ENCODE measurements around the gene VPS37C. TPM values are rescaled to one million over a fixed set of nuclear protein-coding genes. Genes with fewer than 3 reads are reported as not detected.
A peak's percentile ranks its signal among the peaks of the same experiment; 100 is the strongest.

The VPS37C gene
- total RNA-seq, 6 donors from 2014 or later = 14.7 to 42.0 (median 24.3) TPM

DNA sequence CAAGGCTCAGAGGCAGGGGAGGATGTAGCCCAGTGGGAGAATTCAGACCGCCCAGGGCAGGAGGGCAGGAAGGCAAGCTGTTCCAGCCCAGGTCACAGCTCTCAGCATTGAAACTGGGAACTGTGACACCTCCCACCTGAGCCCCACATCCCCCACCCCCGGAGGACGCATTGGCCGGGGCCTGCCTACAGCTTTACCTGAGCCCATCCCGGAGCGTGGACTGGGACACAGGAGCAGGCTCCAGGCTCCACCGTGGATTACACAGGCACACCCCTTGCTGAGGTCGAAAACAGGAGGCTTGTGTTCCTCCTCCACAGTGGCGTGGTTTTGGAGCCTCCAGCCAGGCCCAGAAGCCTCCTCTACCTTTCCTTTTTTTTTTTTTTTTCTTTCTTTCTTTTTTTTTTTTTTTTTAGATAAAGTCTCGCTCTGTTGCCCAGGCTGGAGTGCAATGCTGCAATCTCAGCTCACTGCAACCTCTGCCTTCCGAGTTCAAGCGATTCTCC is 33.0 kb upstream of the VPS37C start:
- Histone ChIP-seq H3K4me3 (no peak overlapping the region), H3K27ac (no peak overlapping the region), H3K4me1 (no peaks in the 10 kb centered on the region), H3K27me3 (no peaks in the 10 kb centered on the region), H3K36me3 (no peaks in the 10 kb centered on the region), H3K9me3 (peaks cover 0 to 9% (median 0%) of the 10 kb centered on the region in 4 donors)
- 59 to 66% methylated on average over 6 to 8 of the region's 12 CpGs for WGBS, 2 donors
- DNase-seq (peak in 1 of 2 donors; percentile 40), ATAC-seq (ENCODE audit: low FRiP score in 2 of 2) (no peak)
- TF ChIP-seq POLR2A (IDR thresholded peaks at IDR 0.05) (no peak), EP300 (IDR thresholded peaks at IDR 0.05) (no peak), POLR2AphosphoS5 (IDR thresholded peaks at IDR 0.05) (no peak)
- TF ChIP-seq, protein P1, sequence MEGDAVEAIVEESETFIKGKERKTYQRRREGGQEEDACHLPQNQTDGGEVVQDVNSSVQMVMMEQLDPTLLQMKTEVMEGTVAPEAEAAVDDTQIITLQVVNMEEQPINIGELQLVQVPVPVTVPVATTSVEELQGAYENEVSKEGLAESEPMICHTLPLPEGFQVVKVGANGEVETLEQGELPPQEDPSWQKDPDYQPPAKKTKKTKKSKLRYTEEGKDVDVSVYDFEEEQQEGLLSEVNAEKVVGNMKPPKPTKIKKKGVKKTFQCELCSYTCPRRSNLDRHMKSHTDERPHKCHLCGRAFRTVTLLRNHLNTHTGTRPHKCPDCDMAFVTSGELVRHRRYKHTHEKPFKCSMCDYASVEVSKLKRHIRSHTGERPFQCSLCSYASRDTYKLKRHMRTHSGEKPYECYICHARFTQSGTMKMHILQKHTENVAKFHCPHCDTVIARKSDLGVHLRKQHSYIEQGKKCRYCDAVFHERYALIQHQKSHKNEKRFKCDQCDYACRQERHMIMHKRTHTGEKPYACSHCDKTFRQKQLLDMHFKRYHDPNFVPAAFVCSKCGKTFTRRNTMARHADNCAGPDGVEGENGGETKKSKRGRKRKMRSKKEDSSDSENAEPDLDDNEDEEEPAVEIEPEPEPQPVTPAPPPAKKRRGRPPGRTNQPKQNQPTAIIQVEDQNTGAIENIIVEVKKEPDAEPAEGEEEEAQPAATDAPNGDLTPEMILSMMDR (IDR thresholded peaks at IDR 0.05) = no peak

DNA sequence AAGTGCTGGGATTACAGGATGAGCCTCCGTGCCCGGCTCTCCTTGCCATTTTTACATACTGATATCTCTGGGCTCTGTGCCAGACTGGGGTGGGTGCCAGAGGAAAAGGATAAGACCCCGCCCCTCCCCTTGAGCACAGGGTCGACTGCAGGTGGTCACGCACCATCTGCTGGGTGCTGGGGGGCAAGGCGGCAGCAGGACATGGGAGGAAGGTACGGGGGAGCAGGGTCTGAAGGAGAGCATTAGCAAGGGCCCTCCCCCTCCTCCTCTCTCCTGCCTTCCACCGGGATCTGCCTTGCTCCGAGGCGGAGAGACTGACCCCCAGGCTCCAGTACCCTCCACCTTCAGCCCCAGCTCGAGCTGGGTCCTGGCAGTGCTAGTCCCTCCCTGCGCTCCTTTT is 32.4 kb upstream of the VPS37C start:
- 26 to 39% methylated on average over 8 to 12 of the region's 12 CpGs for WGBS, 2 donors
- ATAC-seq (ENCODE audit: low FRiP score in 2 of 2) = no peak
- Histone ChIP-seq H3K27me3 (no peaks in the 10 kb centered on the region), H3K4me3 (no peak overlapping the region), H3K36me3 (no peaks in the 10 kb centered on the region), H3K27ac (no peak overlapping the region), H3K9me3 (peaks cover 0 to 2% (median 0%) of the 10 kb centered on the region in 4 donors), H3K4me1 (no peaks in the 10 kb centered on the region)
- TF ChIP-seq POLR2A (IDR thresholded peaks at IDR 0.05) (no peak), POLR2AphosphoS5 (IDR thresholded peaks at IDR 0.05) (no peak), EP300 (IDR thresholded peaks at IDR 0.05) (no peak)
- TF ChIP-seq, protein P1 (IDR thresholded peaks at IDR 0.05) = no peak
- DNase-seq = peak in 1 of 2 donors; percentile 21

GRCh38 chr11:61189933-61190332 is 28.7 kb upstream of the VPS37C start:
- Histone ChIP-seq H3K36me3 (no peaks in the 10 kb centered on the region), H3K27me3 (no peaks in the 10 kb centered on the region), H3K4me1 (no peaks in the 10 kb centered on the region), H3K4me3 (no peak overlapping the region), H3K9me3 (no peaks in the 10 kb centered on the region), H3K27ac (no peak overlapping the region)
- DNase-seq = no peak
- TF ChIP-seq EP300 (IDR thresholded peaks at IDR 0.05) (no peak), POLR2A (IDR thresholded peaks at IDR 0.05) (no peak), POLR2AphosphoS5 (IDR thresholded peaks at IDR 0.05) (no peak)
- TF ChIP-seq, protein P1 (IDR thresholded peaks at IDR 0.05) = no peak
- ATAC-seq (ENCODE audit: low FRiP score in 2 of 2) = no peak
- WGBS, 2 donors = 86 to 88% methylated on average over 8 of the region's 8 CpGs

DNA sequence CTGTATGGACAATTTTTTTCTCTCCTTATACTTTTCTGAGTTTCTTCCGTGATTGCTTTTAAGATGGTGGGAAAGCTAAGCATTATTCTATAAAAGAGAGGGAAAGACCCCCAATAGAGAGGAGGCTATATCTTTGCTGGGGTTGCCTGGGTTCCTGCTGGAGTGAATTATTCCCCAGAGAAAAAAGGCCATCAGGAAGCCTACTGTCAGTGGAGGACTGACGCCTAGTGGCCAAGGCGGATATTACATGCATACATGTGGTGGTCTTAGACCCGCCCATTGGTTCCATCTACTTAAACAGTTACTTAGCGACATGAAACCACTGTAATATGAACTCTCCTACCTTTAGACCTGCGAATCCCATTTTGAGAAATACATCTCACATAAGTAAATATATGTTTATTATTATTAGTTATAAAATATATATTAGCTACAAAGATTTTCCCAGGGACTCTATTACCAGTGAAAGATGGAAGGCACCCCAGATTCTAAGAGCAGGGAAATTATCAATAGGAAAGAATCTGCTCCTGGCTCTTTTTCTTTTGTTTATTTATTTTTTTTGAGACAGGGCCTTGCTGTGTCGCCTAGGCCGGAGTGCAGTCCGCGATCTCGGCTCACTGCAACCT is 26.4 kb upstream of the VPS37C start:
- no peaks in the 10 kb centered on the region for H3K4me1 ChIP-seq
- ATAC-seq (ENCODE audit: low FRiP score in 2 of 2) = peak; percentile 87 to 92

More for the DNA sequence above, 26.4 kb upstream of the VPS37C start:
- no peak overlapping the region for H3K4me3 ChIP-seq
- H3K27ac ChIP-seq = no peak overlapping the region
- TF ChIP-seq, protein P1 (IDR thresholded peaks at IDR 0.05) = peak; percentile 76 to 92 (median 85)
- TF ChIP-seq POLR2AphosphoS5 (IDR thresholded peaks at IDR 0.05) = no peak
- H3K9me3 ChIP-seq = no peaks in the 10 kb centered on the region
- no peaks in the 10 kb centered on the region for H3K36me3 ChIP-seq
- DNase-seq = peak in 1 of 2 donors; percentile 75
- H3K27me3 ChIP-seq = no peaks in the 10 kb centered on the region
- WGBS, 2 donors = 32 to 39% methylated on average over 11 of the region's 11 CpGs

Data from upper lobe of left lung (tissue), 6 donors.